ENCODE data around the gene RAB32.
"Not testable (repeated sequence)": the region's sequence is repeated elsewhere in the genome, so short reads cannot be mapped to it uniquely, and the experiment has no call there.

The RAB32 gene

GRCh38 chr6:146551545-146551944 is 7.9 kb downstream of the RAB32 start:
- Mint-ChIP-seq H3K4me3 (no peak overlapping the region), H3K27ac (no peak overlapping the region), H3K36me3 (ENCODE audit: low read depth) (no peaks in the 10 kb centered on the region), H3K4me1 (ENCODE audit: low read depth) (no peaks in the 10 kb centered on the region), H3K27me3 (ENCODE audit: low read depth) (peaks cover 4% of the 10 kb centered on the region), H3K9me3 (no peaks in the 10 kb centered on the region)
- DNase-seq (ENCODE audit: low spot score) = no peak

GRCh38 chr6:146553377-146554135 is 9.9 kb downstream of the RAB32 start:
- Mint-ChIP-seq H3K27ac (no peak overlapping the region), H3K4me1 (ENCODE audit: low read depth) (no peaks in the 10 kb centered on the region), H3K9me3 (no peaks in the 10 kb centered on the region), H3K27me3 (ENCODE audit: low read depth) (no peaks in the 10 kb centered on the region), H3K36me3 (ENCODE audit: low read depth) (no peaks in the 10 kb centered on the region), H3K4me3 (no peak overlapping the region)
- no peak for DNase-seq (ENCODE audit: low spot score)

DNA sequence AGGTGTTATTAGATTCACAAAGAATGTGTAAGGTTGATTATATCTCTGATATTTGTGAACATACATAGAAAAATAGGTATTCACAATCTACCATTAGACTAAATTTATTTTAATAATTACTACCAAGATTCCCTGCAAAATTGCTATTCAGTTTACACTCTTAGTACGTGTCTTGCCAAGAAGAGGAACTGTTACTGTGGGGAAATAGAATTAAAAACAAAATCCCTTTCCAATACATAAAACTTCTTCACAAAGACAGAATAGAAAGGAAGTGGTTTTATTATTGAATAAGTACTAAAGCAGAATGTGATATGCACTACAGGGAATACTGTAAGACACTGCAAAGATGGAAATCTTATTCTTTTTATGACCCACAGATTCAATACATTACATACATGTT is 17.0 kb downstream of the RAB32 start:
- no peak overlapping the region for H3K4me3 Mint-ChIP-seq
- no peaks in the 10 kb centered on the region for H3K4me1 Mint-ChIP-seq (ENCODE audit: low read depth)
- no peak for DNase-seq (ENCODE audit: low spot score)
- no peak overlapping the region for H3K27ac Mint-ChIP-seq
- H3K36me3 Mint-ChIP-seq (ENCODE audit: low read depth) = no peaks in the 10 kb centered on the region
- no peaks in the 10 kb centered on the region for H3K9me3 Mint-ChIP-seq
- no peaks in the 10 kb centered on the region for H3K27me3 Mint-ChIP-seq (ENCODE audit: low read depth)

- H3K27ac Mint-ChIP-seq; DNase-seq (ENCODE audit: low spot score); H3K9me3 Mint-ChIP-seq; H3K36me3 Mint-ChIP-seq (ENCODE audit: low read depth); H3K4me1 Mint-ChIP-seq (ENCODE audit: low read depth); H3K4me3 Mint-ChIP-seq; H3K27me3 Mint-ChIP-seq (ENCODE audit: low read depth): not testable (repeated sequence)
These were observed 23.0 kb downstream of the RAB32 start for GRCh38 chr6:146566661-146567060.

GRCh38 chr6:146568619-146569018 is 25.0 kb downstream of the RAB32 start:
- not testable (repeated sequence) for H3K27ac Mint-ChIP-seq; H3K4me3 Mint-ChIP-seq; H3K9me3 Mint-ChIP-seq; H3K27me3 Mint-ChIP-seq (ENCODE audit: low read depth); DNase-seq (ENCODE audit: low spot score); H3K4me1 Mint-ChIP-seq (ENCODE audit: low read depth); H3K36me3 Mint-ChIP-seq (ENCODE audit: low read depth)

DNA sequence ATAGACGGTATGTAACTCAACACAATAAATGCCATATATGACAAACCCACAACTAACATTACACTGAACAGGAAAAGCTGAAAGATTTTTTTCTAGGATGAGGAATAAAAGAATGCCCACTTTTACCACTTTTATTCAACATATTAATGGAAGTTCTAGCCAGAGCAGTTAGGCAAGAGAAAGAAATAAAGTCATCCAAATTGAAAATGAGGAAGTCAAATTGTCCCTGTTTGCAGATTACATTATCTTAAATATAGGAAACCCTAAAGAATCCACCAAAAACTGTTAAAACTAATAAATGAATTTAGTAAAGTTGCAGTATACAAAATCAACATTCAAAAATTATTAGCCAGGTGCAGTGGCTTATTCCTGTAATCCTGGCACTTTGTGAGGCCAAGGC is 30.6 kb downstream of the RAB32 start:
- no peak overlapping the region for H3K27ac Mint-ChIP-seq
- H3K4me1 Mint-ChIP-seq (ENCODE audit: low read depth) = no peaks in the 10 kb centered on the region
- H3K27me3 Mint-ChIP-seq (ENCODE audit: low read depth) = no peaks in the 10 kb centered on the region
- H3K36me3 Mint-ChIP-seq (ENCODE audit: low read depth) = no peaks in the 10 kb centered on the region
- H3K9me3 Mint-ChIP-seq = no peaks in the 10 kb centered on the region
- H3K4me3 Mint-ChIP-seq = no peak overlapping the region
- no peak for DNase-seq (ENCODE audit: low spot score)

DNA sequence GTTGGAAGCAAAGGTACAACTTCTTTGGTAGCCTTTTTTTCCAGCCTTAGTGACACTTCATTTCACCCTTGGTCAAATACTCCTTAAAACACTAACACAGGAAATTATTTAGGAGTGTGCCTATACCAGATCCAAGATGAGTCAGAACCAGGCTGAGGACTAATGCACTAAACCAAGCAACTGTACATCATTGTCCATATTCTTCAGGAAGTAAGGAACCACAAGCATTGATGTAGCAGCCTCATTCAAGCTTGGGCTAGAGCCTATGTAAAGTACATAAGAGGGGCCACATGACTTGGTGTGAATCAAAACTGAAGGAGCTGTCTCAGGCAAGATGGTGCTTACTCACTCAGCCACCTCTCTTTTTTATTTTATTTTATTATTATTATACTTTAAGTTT is 34.4 kb downstream of the RAB32 start:
- H3K9me3 Mint-ChIP-seq = no peaks in the 10 kb centered on the region
- no peaks in the 10 kb centered on the region for H3K27me3 Mint-ChIP-seq (ENCODE audit: low read depth)
- no peak overlapping the region for H3K27ac Mint-ChIP-seq
- H3K4me1 Mint-ChIP-seq (ENCODE audit: low read depth) = no peaks in the 10 kb centered on the region
- DNase-seq (ENCODE audit: low spot score) = no peak
- no peaks in the 10 kb centered on the region for H3K36me3 Mint-ChIP-seq (ENCODE audit: low read depth)
- H3K4me3 Mint-ChIP-seq = no peak overlapping the region

GRCh38 chr6:146581968-146582367 is 38.3 kb downstream of the RAB32 start:
- Mint-ChIP-seq H3K4me1 (ENCODE audit: low read depth) (no peaks in the 10 kb centered on the region), H3K27ac (no peak overlapping the region), H3K9me3 (no peaks in the 10 kb centered on the region), H3K4me3 (no peak overlapping the region), H3K36me3 (ENCODE audit: low read depth) (no peaks in the 10 kb centered on the region), H3K27me3 (ENCODE audit: low read depth) (no peaks in the 10 kb centered on the region)
- DNase-seq (ENCODE audit: low spot score) = no peak

GRCh38 chr6:146582857-146583256 is 39.2 kb downstream of the RAB32 start:
- no peaks in the 10 kb centered on the region for H3K9me3 Mint-ChIP-seq
- H3K36me3 Mint-ChIP-seq (ENCODE audit: low read depth) = no peaks in the 10 kb centered on the region
- no peak overlapping the region for H3K27ac Mint-ChIP-seq
- H3K4me3 Mint-ChIP-seq = no peak overlapping the region
- no peaks in the 10 kb centered on the region for H3K4me1 Mint-ChIP-seq (ENCODE audit: low read depth)
- H3K27me3 Mint-ChIP-seq (ENCODE audit: low read depth) = no peaks in the 10 kb centered on the region
- DNase-seq (ENCODE audit: low spot score) = no peak

- Mint-ChIP-seq H3K36me3 (ENCODE audit: low read depth) (no peaks in the 10 kb centered on the region), H3K4me1 (ENCODE audit: low read depth) (no peaks in the 10 kb centered on the region), H3K27ac (no peak overlapping the region), H3K4me3 (no peak overlapping the region), H3K27me3 (ENCODE audit: low read depth) (no peaks in the 10 kb centered on the region), H3K9me3 (no peaks in the 10 kb centered on the region)
- no peak for DNase-seq (ENCODE audit: low spot score)
These were observed 40.3 kb downstream of the RAB32 start for GRCh38 chr6:146583966-146584365.

DNA sequence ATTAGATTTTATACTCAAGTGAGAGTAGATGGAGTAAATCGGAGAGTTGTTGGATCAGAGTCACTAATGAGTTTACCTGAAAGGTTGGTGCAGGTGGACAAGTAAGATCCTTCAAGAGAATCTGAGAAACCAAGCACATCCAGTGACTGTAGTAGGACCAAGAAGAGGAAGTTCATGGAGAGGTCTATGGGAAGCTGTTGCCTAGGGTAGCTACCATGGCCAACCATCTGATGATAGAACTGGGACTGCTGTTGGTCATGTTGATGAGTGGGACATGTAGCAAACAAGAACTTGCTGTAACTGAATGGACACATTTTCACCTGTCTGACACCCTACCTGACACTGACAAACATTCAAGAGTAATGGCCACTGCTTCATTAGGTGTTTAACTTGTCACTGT is 43.8 kb downstream of the RAB32 start:
- peaks cover 4% of the 10 kb centered on the region for H3K27me3 Mint-ChIP-seq (ENCODE audit: low read depth)
- DNase-seq (ENCODE audit: low spot score) = no peak
- H3K9me3 Mint-ChIP-seq = no peaks in the 10 kb centered on the region
- H3K27ac Mint-ChIP-seq = no peak overlapping the region
- no peaks in the 10 kb centered on the region for H3K36me3 Mint-ChIP-seq (ENCODE audit: low read depth)
- H3K4me1 Mint-ChIP-seq (ENCODE audit: low read depth) = no peaks in the 10 kb centered on the region
- no peak overlapping the region for H3K4me3 Mint-ChIP-seq

DNA sequence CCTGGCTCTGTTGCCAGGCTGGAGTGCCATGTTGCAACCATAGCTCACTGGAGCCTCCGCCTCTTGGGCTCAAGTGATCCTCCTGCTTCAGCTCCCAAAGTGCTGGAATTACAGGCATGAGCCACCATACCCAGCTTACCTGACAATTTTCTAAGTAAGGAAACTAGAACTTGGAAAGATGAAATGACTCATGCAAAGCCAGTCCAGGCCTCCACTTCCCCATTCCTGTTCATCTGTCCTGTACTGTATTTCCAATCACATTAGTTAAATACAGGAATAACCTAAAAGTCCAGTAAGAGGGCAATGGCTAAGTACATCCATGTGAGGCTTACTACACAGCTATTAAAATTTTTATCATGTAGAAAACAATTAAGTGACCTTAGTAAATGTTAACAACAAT is 46.9 kb downstream of the RAB32 start:
- Mint-ChIP-seq H3K27me3 (ENCODE audit: low read depth) (peaks cover 4% of the 10 kb centered on the region), H3K4me1 (ENCODE audit: low read depth) (no peaks in the 10 kb centered on the region), H3K36me3 (ENCODE audit: low read depth) (no peaks in the 10 kb centered on the region), H3K27ac (no peak overlapping the region), H3K9me3 (no peaks in the 10 kb centered on the region), H3K4me3 (no peak overlapping the region)
- DNase-seq (ENCODE audit: low spot score) = no peak

- H3K9me3 Mint-ChIP-seq = no peaks in the 10 kb centered on the region
- no peak for DNase-seq (ENCODE audit: low spot score)
- no peaks in the 10 kb centered on the region for H3K36me3 Mint-ChIP-seq (ENCODE audit: low read depth)
- no peaks in the 10 kb centered on the region for H3K4me1 Mint-ChIP-seq (ENCODE audit: low read depth)
- peaks cover 4% of the 10 kb centered on the region for H3K27me3 Mint-ChIP-seq (ENCODE audit: low read depth)
- H3K4me3 Mint-ChIP-seq = no peak overlapping the region
- H3K27ac Mint-ChIP-seq = no peak overlapping the region
These were observed 48.8 kb downstream of the RAB32 start for GRCh38 chr6:146592451-146592850.

GRCh38 chr6:146593986-146594385 is 50.4 kb downstream of the RAB32 start:
- Mint-ChIP-seq H3K4me3 (no peak overlapping the region), H3K36me3 (ENCODE audit: low read depth) (no peaks in the 10 kb centered on the region), H3K27me3 (ENCODE audit: low read depth) (peaks cover 7% of the 10 kb centered on the region), H3K27ac (no peak overlapping the region), H3K4me1 (ENCODE audit: low read depth) (peaks cover 2% of the 10 kb centered on the region), H3K9me3 (no peaks in the 10 kb centered on the region)
- no peak for DNase-seq (ENCODE audit: low spot score)

GRCh38 chr6:146594495-146594894 is 50.9 kb downstream of the RAB32 start:
- DNase-seq (ENCODE audit: low spot score) = no peak
- peaks cover 8% of the 10 kb centered on the region for H3K27me3 Mint-ChIP-seq (ENCODE audit: low read depth)

More at GRCh38 chr6:146594495-146594894, 50.9 kb downstream of the RAB32 start:
- Mint-ChIP-seq H3K36me3 (ENCODE audit: low read depth) (no peaks in the 10 kb centered on the region), H3K9me3 (no peaks in the 10 kb centered on the region), H3K4me1 (ENCODE audit: low read depth) (peaks cover 3% of the 10 kb centered on the region), H3K4me3 (no peak overlapping the region), H3K27ac (no peak overlapping the region)

Measured in T-helper 2 cell treated with Interferon-gamma antibody and Interleukin-4, amounts not matched to agents 5 μg/mL and 100 μg/mL, for 36 hours (primary cell).